WI38 (cell line): ENCODE data around the gene FGF14.

Experiments used
- H3K4me3 ChIP-seq: 2 replicates; pipeline ENCODE4 v1.5.1; 2011; ENCODE audit warnings: low read depth, mild to moderate bottlenecking, control low read depth, low read length
- CTCF ChIP-seq: IDR thresholded peaks from 2 replicates; pipeline ENCODE4 v1.5.1; 2012; ENCODE audit warnings: low read depth, mild to moderate bottlenecking, control low read depth, low read length

FGF14 gene

GRCh38 chr13:102231479-102231878, 170.4 kb downstream of the FGF14 start:
- no peak for TF ChIP-seq CTCF
- H3K4me3 ChIP-seq, result no peak overlapping the region

GRCh38 chr13:102227741-102228140, 174.1 kb downstream of the FGF14 start:
- TF ChIP-seq CTCF, result no peak
- H3K4me3 ChIP-seq, result no peak overlapping the region

- no peak for TF ChIP-seq CTCF
- H3K4me3 ChIP-seq, result no peak overlapping the region
Observed at GRCh38 chr13:102226591-102226990, 175.3 kb downstream of the FGF14 start.

- TF ChIP-seq CTCF, result no peak
- no peak overlapping the region for H3K4me3 ChIP-seq
Observed at GRCh38 chr13:102225892-102226291, 176.0 kb downstream of the FGF14 start.

DNA sequence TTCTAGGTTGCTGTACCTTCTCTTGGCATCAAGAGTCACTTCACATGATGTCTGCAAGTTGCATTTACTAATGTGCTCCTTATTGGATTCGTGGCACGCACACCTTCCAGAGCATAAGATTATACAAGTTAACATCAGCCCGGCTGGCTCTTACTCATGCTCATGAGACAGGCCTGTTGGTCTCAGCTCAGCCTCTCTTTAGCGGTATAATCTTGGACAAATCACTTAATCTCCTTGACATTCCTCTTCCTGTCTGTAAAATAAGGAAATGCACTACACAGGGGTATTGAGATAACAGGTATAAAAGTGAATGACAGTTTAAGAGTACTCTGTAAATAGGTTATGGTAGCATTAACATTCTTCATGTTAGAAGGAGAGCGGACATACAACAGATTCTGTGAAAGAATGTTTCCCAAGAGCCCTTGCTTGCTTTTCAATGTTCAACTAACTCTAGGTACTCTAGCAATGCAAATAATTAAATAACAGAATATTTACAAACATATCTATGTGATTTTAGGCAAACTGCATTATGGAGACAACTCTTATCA, 181.1 kb downstream of the FGF14 start:
- no peak overlapping the region for H3K4me3 ChIP-seq
- no peak for TF ChIP-seq CTCF

GRCh38 chr13:102214956-102215355, 186.9 kb downstream of the FGF14 start:
- TF ChIP-seq CTCF, result no peak

DNA sequence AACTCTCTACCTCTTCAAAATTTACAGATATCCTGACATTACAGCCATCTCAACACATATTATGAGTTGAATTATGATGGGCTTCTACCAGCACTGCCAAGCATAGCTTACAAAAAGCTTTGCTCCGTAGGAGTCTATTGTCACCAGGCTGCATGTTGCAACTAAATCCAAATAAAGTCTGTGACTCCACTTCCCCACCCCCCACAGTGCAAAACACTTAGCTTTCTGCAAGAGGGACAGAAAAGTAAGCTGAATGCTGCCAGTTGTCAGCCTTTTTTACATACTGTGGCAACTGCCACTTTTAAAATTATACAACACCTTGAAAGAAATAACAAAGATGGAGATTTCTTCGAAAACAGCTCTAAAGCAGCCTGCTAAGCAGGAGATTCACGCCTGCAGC, 189.1 kb downstream of the FGF14 start:
- TF ChIP-seq CTCF, result no peak
- H3K4me3 ChIP-seq, result no peak overlapping the region

More at GRCh38 chr13:102214956-102215355, 186.9 kb downstream of the FGF14 start:
- H3K4me3 ChIP-seq, result no peak overlapping the region
